ENCODE measurements around the gene PKHD1. TPM values are rescaled to one million over a fixed set of nuclear protein-coding genes. Genes with fewer than 3 reads are reported as not detected.

Gene PKHD1
- total RNA-seq, 4 donors from 2014 or later = 0.09 to 0.83 (median 0.29) TPM; not detected in 1

GRCh38 chr6:52125572-52125971 is 38.2 kb upstream of the PKHD1 start:
- TF ChIP-seq POLR2A (IDR thresholded peaks at IDR 0.05) = no peak
- no peak for TF ChIP-seq CTCF (IDR thresholded peaks at IDR 0.05)
- no peaks in the 10 kb centered on the region for H3K27me3 ChIP-seq
- no peaks in the 10 kb centered on the region for H3K36me3 ChIP-seq
- H3K27ac ChIP-seq = no peak overlapping the region
- H3K9me3 ChIP-seq = no peaks in the 10 kb centered on the region
- intact Hi-C loops (cut with DNase I; ENCODE audit: low total_unique reads) = no loop called here
- no peak overlapping the region for H3K4me3 ChIP-seq
- no peaks in the 10 kb centered on the region for H3K4me1 ChIP-seq
- no peak for DNase-seq

GRCh38 chr6:52125139-52125538 is 37.7 kb upstream of the PKHD1 start:
- DNase-seq = no peak
- intact Hi-C loops (cut with DNase I; ENCODE audit: low total_unique reads) = no loop called here
- H3K4me1 ChIP-seq = no peaks in the 10 kb centered on the region
- no peak overlapping the region for H3K4me3 ChIP-seq
- TF ChIP-seq CTCF (IDR thresholded peaks at IDR 0.05) (no peak), POLR2A (IDR thresholded peaks at IDR 0.05) (no peak)
- H3K27ac ChIP-seq = no peak overlapping the region
- no peaks in the 10 kb centered on the region for H3K9me3 ChIP-seq
- H3K27me3 ChIP-seq = no peaks in the 10 kb centered on the region
- H3K36me3 ChIP-seq = no peaks in the 10 kb centered on the region

GRCh38 chr6:52124126-52125121 is 37.0 kb upstream of the PKHD1 start:
- Histone ChIP-seq H3K27me3 (no peaks in the 10 kb centered on the region), H3K36me3 (no peaks in the 10 kb centered on the region), H3K27ac (no peak overlapping the region), H3K9me3 (no peaks in the 10 kb centered on the region), H3K4me3 (no peak overlapping the region), H3K4me1 (no peaks in the 10 kb centered on the region)
- intact Hi-C loops (cut with DNase I; ENCODE audit: low total_unique reads) = no loop called here
- DNase-seq = no peak
- TF ChIP-seq CTCF (IDR thresholded peaks at IDR 0.05) (no peak), POLR2A (IDR thresholded peaks at IDR 0.05) (no peak)

- Histone ChIP-seq H3K4me3 (no peak overlapping the region), H3K27me3 (no peaks in the 10 kb centered on the region), H3K27ac (no peak overlapping the region), H3K4me1 (no peaks in the 10 kb centered on the region), H3K9me3 (no peaks in the 10 kb centered on the region), H3K36me3 (no peaks in the 10 kb centered on the region)
- intact Hi-C loops (cut with DNase I; ENCODE audit: low total_unique reads) = no loop called here
- no peak for DNase-seq
- TF ChIP-seq CTCF (IDR thresholded peaks at IDR 0.05) (no peak), POLR2A (IDR thresholded peaks at IDR 0.05) (no peak)
Measured at GRCh38 chr6:52123251-52123650, 35.8 kb upstream of the PKHD1 start.

- H3K36me3 ChIP-seq = no peaks in the 10 kb centered on the region
- no peak for TF ChIP-seq CTCF (IDR thresholded peaks at IDR 0.05)
- no peaks in the 10 kb centered on the region for H3K9me3 ChIP-seq
- H3K4me3 ChIP-seq = no peak overlapping the region
- no peak overlapping the region for H3K27ac ChIP-seq
- no peak for DNase-seq
- intact Hi-C loops (cut with DNase I; ENCODE audit: low total_unique reads) = no loop called here
- H3K27me3 ChIP-seq = no peaks in the 10 kb centered on the region
- no peaks in the 10 kb centered on the region for H3K4me1 ChIP-seq
Measured at GRCh38 chr6:52117352-52117751, 29.9 kb upstream of the PKHD1 start.

Data from uterus (tissue), 4 donors.